ENCODE results near the gene TRPT1.

DNA sequence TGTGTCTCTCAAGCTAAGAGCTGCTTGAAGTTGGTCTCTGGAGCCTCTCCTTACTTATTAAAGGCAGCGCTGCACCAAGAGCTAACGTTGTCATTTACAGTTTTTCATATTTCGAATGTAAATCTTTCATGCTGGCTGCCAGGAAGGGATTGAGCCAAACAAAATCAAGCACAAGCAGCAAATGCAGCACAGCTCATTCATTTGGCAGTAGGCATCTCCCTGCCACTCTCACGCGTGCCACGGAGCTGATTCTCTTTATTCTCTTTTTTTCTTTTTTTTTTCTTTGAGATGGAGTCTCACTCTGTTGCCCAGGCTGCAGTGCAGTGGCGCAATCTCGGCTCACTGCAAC, 7.0 kb upstream of the TRPT1 start:
- TF ChIP-seq, protein P1, sequence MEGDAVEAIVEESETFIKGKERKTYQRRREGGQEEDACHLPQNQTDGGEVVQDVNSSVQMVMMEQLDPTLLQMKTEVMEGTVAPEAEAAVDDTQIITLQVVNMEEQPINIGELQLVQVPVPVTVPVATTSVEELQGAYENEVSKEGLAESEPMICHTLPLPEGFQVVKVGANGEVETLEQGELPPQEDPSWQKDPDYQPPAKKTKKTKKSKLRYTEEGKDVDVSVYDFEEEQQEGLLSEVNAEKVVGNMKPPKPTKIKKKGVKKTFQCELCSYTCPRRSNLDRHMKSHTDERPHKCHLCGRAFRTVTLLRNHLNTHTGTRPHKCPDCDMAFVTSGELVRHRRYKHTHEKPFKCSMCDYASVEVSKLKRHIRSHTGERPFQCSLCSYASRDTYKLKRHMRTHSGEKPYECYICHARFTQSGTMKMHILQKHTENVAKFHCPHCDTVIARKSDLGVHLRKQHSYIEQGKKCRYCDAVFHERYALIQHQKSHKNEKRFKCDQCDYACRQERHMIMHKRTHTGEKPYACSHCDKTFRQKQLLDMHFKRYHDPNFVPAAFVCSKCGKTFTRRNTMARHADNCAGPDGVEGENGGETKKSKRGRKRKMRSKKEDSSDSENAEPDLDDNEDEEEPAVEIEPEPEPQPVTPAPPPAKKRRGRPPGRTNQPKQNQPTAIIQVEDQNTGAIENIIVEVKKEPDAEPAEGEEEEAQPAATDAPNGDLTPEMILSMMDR (IDR thresholded peaks at IDR 0.05): no peak
- TF ChIP-seq JUN (IDR thresholded peaks at IDR 0.05) (no peak), MAFK (IDR thresholded peaks at IDR 0.05; ENCODE audit: partially characterized antibody) (no peak), NPAS2 (CRISPR knock-in tag; IDR thresholded peaks at IDR 0.05; ENCODE audit: borderline replicate concordance) (no peak), RAD21 (conservative IDR thresholded peaks at IDR 0.05 in 1 of 2, IDR thresholded peaks at IDR 0.05 in 1 of 2) (no peak), MYC (IDR thresholded peaks at IDR 0.05; ENCODE audit: borderline replicate concordance, low read length) (no peak), POLR2A (IDR thresholded peaks at IDR 0.05; ENCODE audit: low read length) (no peak), HOXA7 (CRISPR knock-in tag; IDR thresholded peaks at IDR 0.05) (no peak), SMC3 (IDR thresholded peaks at IDR 0.05) (no peak), BHLHE40 (IDR thresholded peaks at IDR 0.05; ENCODE audit: low read depth, low read length) (no peak)
- TF ChIP-seq, protein P2, sequence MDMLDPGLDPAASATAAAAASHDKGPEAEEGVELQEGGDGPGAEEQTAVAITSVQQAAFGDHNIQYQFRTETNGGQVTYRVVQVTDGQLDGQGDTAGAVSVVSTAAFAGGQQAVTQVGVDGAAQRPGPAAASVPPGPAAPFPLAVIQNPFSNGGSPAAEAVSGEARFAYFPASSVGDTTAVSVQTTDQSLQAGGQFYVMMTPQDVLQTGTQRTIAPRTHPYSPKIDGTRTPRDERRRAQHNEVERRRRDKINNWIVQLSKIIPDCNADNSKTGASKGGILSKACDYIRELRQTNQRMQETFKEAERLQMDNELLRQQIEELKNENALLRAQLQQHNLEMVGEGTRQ (IDR thresholded peaks at IDR 0.05): no peak
- TF ChIP-seq, protein P3, sequence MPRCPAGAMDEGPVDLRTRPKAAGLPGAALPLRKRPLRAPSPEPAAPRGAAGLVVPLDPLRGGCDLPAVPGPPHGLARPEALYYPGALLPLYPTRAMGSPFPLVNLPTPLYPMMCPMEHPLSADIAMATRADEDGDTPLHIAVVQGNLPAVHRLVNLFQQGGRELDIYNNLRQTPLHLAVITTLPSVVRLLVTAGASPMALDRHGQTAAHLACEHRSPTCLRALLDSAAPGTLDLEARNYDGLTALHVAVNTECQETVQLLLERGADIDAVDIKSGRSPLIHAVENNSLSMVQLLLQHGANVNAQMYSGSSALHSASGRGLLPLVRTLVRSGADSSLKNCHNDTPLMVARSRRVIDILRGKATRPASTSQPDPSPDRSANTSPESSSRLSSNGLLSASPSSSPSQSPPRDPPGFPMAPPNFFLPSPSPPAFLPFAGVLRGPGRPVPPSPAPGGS (IDR thresholded peaks at IDR 0.05): no peak

Data from A549 (cell line).